ENCODE measurements around the gene UNC50. TPM values are rescaled to one million over a fixed set of nuclear protein-coding genes. Genes with fewer than 3 reads are reported as not detected.

UNC50 gene
- total RNA-seq, 4 donors from 2014 or later: 32.9 to 56.4 (median 49.7) TPM

GRCh38 chr2:98576666-98577312 lies 31.6 kb upstream of the UNC50 start:
- ATAC-seq (ENCODE audit: low FRiP score): no peak
- no peak for TF ChIP-seq CTCF (IDR thresholded peaks at IDR 0.05)
- no peak for DNase-seq (ENCODE audit: low spot score)

- TF ChIP-seq CTCF (IDR thresholded peaks at IDR 0.05): no peak
- no peak for ATAC-seq (ENCODE audit: low FRiP score)
- no peak for DNase-seq (ENCODE audit: low spot score)
Measured at GRCh38 chr2:98577313-98577712, 31.1 kb upstream of the UNC50 start.

GRCh38 chr2:98578231-98578630 lies 30.2 kb upstream of the UNC50 start:
- ATAC-seq (ENCODE audit: low FRiP score): no peak

GRCh38 chr2:98579926-98580325 lies 28.5 kb upstream of the UNC50 start:
- DNase-seq (ENCODE audit: low spot score) (no peak), ATAC-seq (ENCODE audit: low FRiP score) (no peak)
- no peak for TF ChIP-seq CTCF (IDR thresholded peaks at IDR 0.05)

More at GRCh38 chr2:98578231-98578630, 30.2 kb upstream of the UNC50 start:
- no peak for DNase-seq (ENCODE audit: low spot score)
- no peak for TF ChIP-seq CTCF (IDR thresholded peaks at IDR 0.05)

GRCh38 chr2:98580656-98581284 lies 27.6 kb upstream of the UNC50 start:
- TF ChIP-seq CTCF (IDR thresholded peaks at IDR 0.05): no peak
- no peak for ATAC-seq (ENCODE audit: low FRiP score)

GRCh38 chr2:98582523-98582922 lies 25.9 kb upstream of the UNC50 start:
- DNase-seq (ENCODE audit: low spot score) (no peak), ATAC-seq (ENCODE audit: low FRiP score) (no peak)
- no peak for TF ChIP-seq CTCF (IDR thresholded peaks at IDR 0.05)

More at GRCh38 chr2:98580656-98581284, 27.6 kb upstream of the UNC50 start:
- no peak for DNase-seq (ENCODE audit: low spot score)

- no peak for ATAC-seq (ENCODE audit: low FRiP score)
- DNase-seq (ENCODE audit: low spot score): no peak
- no peak for TF ChIP-seq CTCF (IDR thresholded peaks at IDR 0.05)
Measured at GRCh38 chr2:98583276-98583675, 25.1 kb upstream of the UNC50 start.

Measured in omental fat pad (tissue), 4 donors.